Measurements from ENCODE around the gene HIP1.
"Not testable (repeated sequence)": the region's sequence is repeated elsewhere in the genome, so short reads cannot be mapped to it uniquely, and the experiment has no call there.

HIP1 gene

GRCh38 chr7:75687246-75688088 is 51.3 kb downstream of the HIP1 start:
- DNase-seq (ENCODE audit: extremely low spot score): no peak
- no peak for TF ChIP-seq SP1 (IDR thresholded peaks at IDR 0.05)
- TF ChIP-seq HDGF (IDR thresholded peaks at IDR 0.05; ENCODE audit: borderline replicate concordance): no peak
- no peak for TF ChIP-seq TARDBP (IDR thresholded peaks at IDR 0.05)
- no peak for TF ChIP-seq SUZ12 (IDR thresholded peaks at IDR 0.05)
- TF ChIP-seq PKNOX1 (IDR thresholded peaks at IDR 0.05): no peak
- TF ChIP-seq FOXK2 (IDR thresholded peaks at IDR 0.05): no peak
- no peak for TF ChIP-seq L3MBTL2 (conservative IDR thresholded peaks at IDR 0.05)
- no peak for TF ChIP-seq LEF1 (IDR thresholded peaks at IDR 0.05; ENCODE audit: borderline replicate concordance)
- TF ChIP-seq ARNT (IDR thresholded peaks at IDR 0.05): no peak
- no peak for TF ChIP-seq ZNF384 (IDR thresholded peaks at IDR 0.05)
- no peak for TF ChIP-seq FOXA1 (IDR thresholded peaks at IDR 0.05)
- no peak for TF ChIP-seq BHLHE40 (IDR thresholded peaks at IDR 0.05; ENCODE audit: borderline replicate concordance)
- TF ChIP-seq NFRKB (IDR thresholded peaks at IDR 0.05): no peak
- POLR2A ChIA-PET: no interaction called here
- CTCF ChIA-PET: no interaction called here

- DNase-seq (ENCODE audit: extremely low spot score): no peak
- TF ChIP-seq FOXM1 (IDR thresholded peaks at IDR 0.05; ENCODE audit: borderline replicate concordance) (no peak), BHLHE40 (IDR thresholded peaks at IDR 0.05; ENCODE audit: borderline replicate concordance) (no peak), TARDBP (IDR thresholded peaks at IDR 0.05) (no peak), SP1 (IDR thresholded peaks at IDR 0.05) (no peak), ZNF384 (IDR thresholded peaks at IDR 0.05) (no peak), ELF4 (IDR thresholded peaks at IDR 0.05) (no peak), FOXK2 (IDR thresholded peaks at IDR 0.05) (no peak), LEF1 (IDR thresholded peaks at IDR 0.05; ENCODE audit: borderline replicate concordance) (no peak), ARNT (IDR thresholded peaks at IDR 0.05) (no peak), HDGF (IDR thresholded peaks at IDR 0.05; ENCODE audit: borderline replicate concordance) (no peak), PKNOX1 (IDR thresholded peaks at IDR 0.05) (no peak), FOXA1 (IDR thresholded peaks at IDR 0.05) (no peak), L3MBTL2 (conservative IDR thresholded peaks at IDR 0.05) (no peak)
- ChIA-PET CTCF (interaction anchor here (0.7 kb wide), 2 partner anchors 31 to 39 kb away, joined by 3 to 15 read pairs; no protein-coding TSS in a partner anchor), POLR2A (no interaction called here)
Measured at GRCh38 chr7:75686551-75686950, 52.2 kb downstream of the HIP1 start.

GRCh38 chr7:75682052-75682451 is 56.7 kb downstream of the HIP1 start:
- CTCF ChIA-PET: interaction anchor here (0.7 kb wide), 1 partner anchor 8 kb away, joined by 7 read pairs; no protein-coding TSS in a partner anchor
- POLR2A ChIA-PET; DNase-seq (ENCODE audit: extremely low spot score): not testable (repeated sequence)

- ChIA-PET POLR2A (no interaction called here), CTCF (no interaction called here)
- TF ChIP-seq FOXA1 (IDR thresholded peaks at IDR 0.05) (no peak), HDGF (IDR thresholded peaks at IDR 0.05; ENCODE audit: borderline replicate concordance) (no peak), SP1 (IDR thresholded peaks at IDR 0.05) (no peak), ELF4 (IDR thresholded peaks at IDR 0.05) (no peak), SUZ12 (IDR thresholded peaks at IDR 0.05) (no peak), PKNOX1 (IDR thresholded peaks at IDR 0.05) (no peak), BHLHE40 (IDR thresholded peaks at IDR 0.05; ENCODE audit: borderline replicate concordance) (no peak), FOXM1 (IDR thresholded peaks at IDR 0.05; ENCODE audit: borderline replicate concordance) (no peak), CTBP1 (IDR thresholded peaks at IDR 0.05; ENCODE audit: borderline replicate concordance) (no peak), NFRKB (IDR thresholded peaks at IDR 0.05) (no peak), L3MBTL2 (conservative IDR thresholded peaks at IDR 0.05) (no peak), LEF1 (IDR thresholded peaks at IDR 0.05; ENCODE audit: borderline replicate concordance) (no peak), FOXK2 (IDR thresholded peaks at IDR 0.05) (no peak)
- no peak for DNase-seq (ENCODE audit: extremely low spot score)
Measured at GRCh38 chr7:75679060-75679459, 59.7 kb downstream of the HIP1 start.

- POLR2A ChIA-PET: no interaction called here
- DNase-seq (ENCODE audit: extremely low spot score): no peak
- TF ChIP-seq CTBP1 (IDR thresholded peaks at IDR 0.05; ENCODE audit: borderline replicate concordance): no peak
- TF ChIP-seq HDGF (IDR thresholded peaks at IDR 0.05; ENCODE audit: borderline replicate concordance): no peak
- TF ChIP-seq BHLHE40 (IDR thresholded peaks at IDR 0.05; ENCODE audit: borderline replicate concordance): no peak
- TF ChIP-seq ARNT (IDR thresholded peaks at IDR 0.05): no peak
- TF ChIP-seq FOXA1 (IDR thresholded peaks at IDR 0.05): no peak
- CTCF ChIA-PET: no interaction called here
Measured at GRCh38 chr7:75669579-75669978, 69.2 kb downstream of the HIP1 start.

- CTCF ChIA-PET: no interaction called here
- no peak for TF ChIP-seq SUZ12 (IDR thresholded peaks at IDR 0.05)
- TF ChIP-seq CTBP1 (IDR thresholded peaks at IDR 0.05; ENCODE audit: borderline replicate concordance): no peak
- TF ChIP-seq FOXA1 (IDR thresholded peaks at IDR 0.05): no peak
- no peak for TF ChIP-seq L3MBTL2 (conservative IDR thresholded peaks at IDR 0.05)
- TF ChIP-seq FOXK2 (IDR thresholded peaks at IDR 0.05): no peak
- TF ChIP-seq HDGF (IDR thresholded peaks at IDR 0.05; ENCODE audit: borderline replicate concordance): no peak
- no peak for TF ChIP-seq SP1 (IDR thresholded peaks at IDR 0.05)
- TF ChIP-seq ARNT (IDR thresholded peaks at IDR 0.05): no peak
- TF ChIP-seq BHLHE40 (IDR thresholded peaks at IDR 0.05; ENCODE audit: borderline replicate concordance): no peak
- TF ChIP-seq TARDBP (IDR thresholded peaks at IDR 0.05): no peak
- POLR2A ChIA-PET: no interaction called here
- no peak for DNase-seq (ENCODE audit: extremely low spot score)
Measured at GRCh38 chr7:75667938-75668337, 70.8 kb downstream of the HIP1 start.

Data from HEK293T (cell line).